ENCODE results near the gene MRPS31. TPM values are rescaled to one million over a fixed set of nuclear protein-coding genes. Genes with fewer than 3 reads are reported as not detected.
A peak's percentile ranks its signal among the peaks of the same experiment; 100 is the strongest.
"Not testable (repeated sequence)": the region's sequence is repeated elsewhere in the genome, so short reads cannot be mapped to it uniquely, and the experiment has no call there.

Gene MRPS31
- total RNA-seq, 1 donor from 2014 or later, result 32.0 TPM

- Mint-ChIP-seq H3K9me3 (no peaks in the 10 kb centered on the region), H3K36me3 (ENCODE audit: low read depth) (no peaks in the 10 kb centered on the region), H3K4me1 (peaks cover 24% of the 10 kb centered on the region), H3K27ac (ENCODE audit: unreplicated experiment) (peak overlapping the region; percentile 43), H3K27me3 (ENCODE audit: low read depth) (no peaks in the 10 kb centered on the region), H3K4me3 (peak overlapping the region; percentile 76)
- TF ChIP-seq CTCF (conservative IDR thresholded peaks at IDR 0.05), result no peak
- DNase-seq (ENCODE audit: low read depth, low spot score), result no peak
Measured at GRCh38 chr13:40787062-40787461, 16.1 kb upstream of the MRPS31 start.

- TF ChIP-seq CTCF (conservative IDR thresholded peaks at IDR 0.05), result no peak
- H3K4me1 Mint-ChIP-seq, result peaks cover 19% of the 10 kb centered on the region
- DNase-seq (ENCODE audit: low read depth, low spot score), result no peak
- peak overlapping the region; percentile 72 for H3K4me3 Mint-ChIP-seq
- H3K36me3 Mint-ChIP-seq (ENCODE audit: low read depth), result no peaks in the 10 kb centered on the region
- H3K27ac Mint-ChIP-seq (ENCODE audit: unreplicated experiment), result no peak overlapping the region
- H3K9me3 Mint-ChIP-seq, result no peaks in the 10 kb centered on the region
- no peaks in the 10 kb centered on the region for H3K27me3 Mint-ChIP-seq (ENCODE audit: low read depth)
Measured at GRCh38 chr13:40786568-40786996, 15.6 kb upstream of the MRPS31 start.

- H3K36me3 Mint-ChIP-seq (ENCODE audit: low read depth), result no peaks in the 10 kb centered on the region
- H3K27me3 Mint-ChIP-seq (ENCODE audit: low read depth), result no peaks in the 10 kb centered on the region
- H3K4me3 Mint-ChIP-seq, result no peak overlapping the region
- no peaks in the 10 kb centered on the region for H3K9me3 Mint-ChIP-seq
- peaks cover 12% of the 10 kb centered on the region for H3K4me1 Mint-ChIP-seq
- DNase-seq (ENCODE audit: low read depth, low spot score), result no peak
- no peak for TF ChIP-seq CTCF (conservative IDR thresholded peaks at IDR 0.05)
- H3K27ac Mint-ChIP-seq (ENCODE audit: unreplicated experiment), result no peak overlapping the region
Measured at GRCh38 chr13:40784540-40784939, 13.6 kb upstream of the MRPS31 start.

- not testable (repeated sequence) for H3K27ac Mint-ChIP-seq (ENCODE audit: unreplicated experiment); H3K4me3 Mint-ChIP-seq; DNase-seq (ENCODE audit: low read depth, low spot score); H3K9me3 Mint-ChIP-seq; H3K27me3 Mint-ChIP-seq (ENCODE audit: low read depth); H3K36me3 Mint-ChIP-seq (ENCODE audit: low read depth)
- peaks cover 12% of the 10 kb centered on the region for H3K4me1 Mint-ChIP-seq
Measured at GRCh38 chr13:40782971-40783370, 12.0 kb upstream of the MRPS31 start.

GRCh38 chr13:40781717-40782116 lies 10.7 kb upstream of the MRPS31 start:
- Mint-ChIP-seq H3K9me3 (no peaks in the 10 kb centered on the region), H3K27ac (ENCODE audit: unreplicated experiment) (no peak overlapping the region), H3K27me3 (ENCODE audit: low read depth) (no peaks in the 10 kb centered on the region), H3K4me3 (no peak overlapping the region), H3K4me1 (peaks cover 12% of the 10 kb centered on the region), H3K36me3 (ENCODE audit: low read depth) (no peaks in the 10 kb centered on the region)
- DNase-seq (ENCODE audit: low read depth, low spot score), result no peak
- no peak for TF ChIP-seq CTCF (conservative IDR thresholded peaks at IDR 0.05)

- Mint-ChIP-seq H3K4me1 (peaks cover 8% of the 10 kb centered on the region), H3K27ac (ENCODE audit: unreplicated experiment) (no peak overlapping the region), H3K27me3 (ENCODE audit: low read depth) (no peaks in the 10 kb centered on the region), H3K36me3 (ENCODE audit: low read depth) (no peaks in the 10 kb centered on the region), H3K9me3 (no peaks in the 10 kb centered on the region), H3K4me3 (no peak overlapping the region)
- DNase-seq (ENCODE audit: low read depth, low spot score), result no peak
- TF ChIP-seq CTCF (conservative IDR thresholded peaks at IDR 0.05), result no peak
Measured at GRCh38 chr13:40780822-40781401, 9.9 kb upstream of the MRPS31 start.
